Measurements from ENCODE around the gene APOOL.
"Not testable (repeated sequence)": the region's sequence is repeated elsewhere in the genome, so short reads cannot be mapped to it uniquely, and the experiment has no call there.

APOOL gene

GRCh38 chrX:85003655-85004244, at the start of gene APOOL:
Gene APOOL (plus strand): TSS chrX:85003877. CDS start chrX:85003913, 36 bp downstream.
- DNase-seq = peak; percentile 29 to 65

- no peak for DNase-seq
Observed at GRCh38 chrX:84956304-84956703, 47.4 kb upstream of the APOOL start.

- DNase-seq = no peak
Observed at GRCh38 chrX:84974803-84975202, 28.9 kb upstream of the APOOL start.

GRCh38 chrX:84991739-84992138, 11.9 kb upstream of the APOOL start:
- not testable (repeated sequence) for DNase-seq

- DNase-seq = no peak
Observed at GRCh38 chrX:84993150-84993549, 10.5 kb upstream of the APOOL start.

- DNase-seq = no peak
Observed at GRCh38 chrX:85001344-85001743, 2.3 kb upstream of the APOOL start.

- no peak for DNase-seq
Observed at GRCh38 chrX:85004255-85004654, 578 bp downstream of the APOOL start.

- DNase-seq = no peak
Observed at GRCh38 chrX:85012098-85012497, 8.4 kb downstream of the APOOL start.

- DNase-seq = not testable (repeated sequence)
Observed at GRCh38 chrX:85015351-85015750, 11.7 kb downstream of the APOOL start.

- no peak for DNase-seq
Observed at GRCh38 chrX:85017721-85018120, 14.0 kb downstream of the APOOL start.

- DNase-seq = no peak
Observed at GRCh38 chrX:85018471-85018870, 14.8 kb downstream of the APOOL start.

- DNase-seq = no peak
Observed at GRCh38 chrX:85020216-85020615, 16.5 kb downstream of the APOOL start.

GRCh38 chrX:85024044-85024443, 20.4 kb downstream of the APOOL start:
- no peak for DNase-seq

- DNase-seq = no peak
Observed at GRCh38 chrX:85024562-85024961, 20.9 kb downstream of the APOOL start.

GRCh38 chrX:85026170-85026569, 22.5 kb downstream of the APOOL start:
- no peak for DNase-seq

GRCh38 chrX:85029043-85029442, 25.4 kb downstream of the APOOL start:
- no peak for DNase-seq

- no peak for DNase-seq
Observed at GRCh38 chrX:85031505-85031904, 27.8 kb downstream of the APOOL start.

- DNase-seq = no peak
Observed at GRCh38 chrX:85037114-85037513, 33.4 kb downstream of the APOOL start.

GRCh38 chrX:85051627-85052026, 48.0 kb downstream of the APOOL start:
- DNase-seq = no peak

- DNase-seq = no peak
Observed at GRCh38 chrX:85052205-85052604, 48.5 kb downstream of the APOOL start.

GRCh38 chrX:85052636-85053343, 49.1 kb downstream of the APOOL start:
- DNase-seq = no peak

GRCh38 chrX:85065512-85066198, 62.0 kb downstream of the APOOL start:
- DNase-seq = no peak

GRCh38 chrX:85077247-85077646, 73.6 kb downstream of the APOOL start:
- DNase-seq = not testable (repeated sequence)

GRCh38 chrX:85084770-85085393, 81.2 kb downstream of the APOOL start:
- DNase-seq = no peak
